Neural progenitor cell (in vitro differentiated cells): Measurements from ENCODE around the gene CALN1. TPM values are rescaled to one million over a fixed set of nuclear protein-coding genes. Genes with fewer than 3 reads are reported as not detected.

Experiments used
- DNase-seq: peaks from one replicate; pipeline ENCODE4 v3.0.0-alpha.2; 2016; ENCODE audit warnings: low spot score
- H2AFZ ChIP-seq: fragments of 200-600 bp; sonication (generic); replicated peaks from 2 replicates; pipeline ENCODE4 v1.6.1; 2016; ENCODE audit warnings: antibody characterized with exemption
- H3F3A ChIP-seq: fragments of 200-600 bp; sonication (generic); 2 replicates; pipeline ENCODE4 v1.6.1; 2016; ENCODE audit warnings: antibody characterized with exemption, low read depth
- H3K27ac ChIP-seq: fragments of 200-600 bp; sonication (generic); 2 replicates; pipeline ENCODE4 v1.5.1; 2016; ENCODE audit warnings: mild to moderate bottlenecking
- H3K27me3 ChIP-seq: fragments of 200-600 bp; sonication (generic); 2 replicates; pipeline ENCODE4 v1.6.1; 2016; ENCODE audit warnings: mild to moderate bottlenecking, moderate library complexity
- H3K36me3 ChIP-seq: fragments of 200-600 bp; sonication (generic); 2 replicates; pipeline ENCODE4 v1.5.1; 2016
- H3K4me1 ChIP-seq: fragments of 200-600 bp; sonication (generic); 2 replicates; pipeline ENCODE4 v1.6.1; 2016; ENCODE audit warnings: mixed run types
- H3K4me2 ChIP-seq: fragments of 200-600 bp; sonication (generic); 2 replicates; pipeline ENCODE4 v1.6.1; 2016
- H3K4me3 ChIP-seq: fragments of 200-600 bp; sonication (generic); 2 replicates; pipeline ENCODE4 v1.5.1; 2016
- H3K79me2 ChIP-seq: fragments of 200-600 bp; sonication (generic); 2 replicates; pipeline ENCODE4 v1.6.1; 2016; ENCODE audit warnings: low read depth
- H3K9ac ChIP-seq: fragments of 200-600 bp; sonication (generic); 2 replicates; pipeline ENCODE4 v1.6.1; 2016
- H3K9me3 ChIP-seq: fragments of 200-600 bp; sonication (generic); 2 replicates; pipeline ENCODE4 v1.5.1; 2016; ENCODE audit warnings: low read depth
- H4K20me1 ChIP-seq: fragments of 200-600 bp; sonication (generic); 2 replicates; pipeline ENCODE4 v1.6.1; 2016; ENCODE audit warnings: low read depth
- H3K27ac Mint-ChIP-seq: 3 replicates; pipeline ENCODE4 v1.8.0; 2021; ENCODE audit warnings: mixed read lengths
- H3K27me3 Mint-ChIP-seq: 2 replicates; pipeline ENCODE4 v1.8.0; 2022; ENCODE audit warnings: low read depth, mild to moderate bottlenecking, inconsistent platforms, moderate library complexity, mixed read lengths; ENCODE audit not compliant: insufficient read depth
- H3K36me3 Mint-ChIP-seq: 3 replicates; pipeline ENCODE4 v1.8.0; 2021; ENCODE audit warnings: mixed read lengths
- H3K4me1 Mint-ChIP-seq: 3 replicates; pipeline ENCODE4 v1.8.0; 2021; ENCODE audit warnings: mixed read lengths
- H3K4me3 Mint-ChIP-seq: 3 replicates; pipeline ENCODE4 v1.8.0; 2021; ENCODE audit warnings: mild to moderate bottlenecking, moderate library complexity, mixed read lengths
- H3K9me3 Mint-ChIP-seq: 3 replicates; pipeline ENCODE4 v1.8.0; 2020; ENCODE audit warnings: mixed read lengths
- CTCF ChIP-seq: fragments of 200-600 bp; sonication (generic); IDR thresholded peaks from 2 replicates; pipeline ENCODE4 v1.5.1; 2017; ENCODE audit warnings: antibody characterized with exemption, mild to moderate bottlenecking
- EZH2 ChIP-seq: fragments of 200-600 bp; sonication (generic); IDR thresholded peaks from 2 replicates; pipeline ENCODE4 v1.6.1; 2017; ENCODE audit warnings: antibody characterized with exemption, mild to moderate bottlenecking, moderate library complexity
- EZH2phosphoT487 ChIP-seq: fragments of 200-600 bp; sonication (generic); IDR thresholded peaks from 2 replicates; pipeline ENCODE4 v1.6.1; 2017; ENCODE audit warnings: antibody characterized with exemption
- total RNA-seq: library from RNA; depleted of rRNA; stranded (reverse); fragments of >200 nt; gene quantifications from 2 replicates; pipeline ENCODE4 v1.2.3, GENCODE V29; 2015; ENCODE audit warnings: low replicate concordance

Gene CALN1
- total RNA-seq, 1 donor from 2014 or later = 3.1 TPM

GRCh38 chr7:71912476-71912875, 499.7 kb downstream of the CALN1 start:
- no peak for TF ChIP-seq EZH2
- TF ChIP-seq CTCF = no peak
- TF ChIP-seq EZH2phosphoT487 = no peak
- Histone ChIP-seq H3K4me1 (peaks cover 13% of the 10 kb centered on the region), H4K20me1 (no peaks in the 10 kb centered on the region), H3K4me3 (no peak overlapping the region), H3K4me2 (no peak overlapping the region), H3F3A (peaks cover 21% of the 10 kb centered on the region), H3K27me3 (no peaks in the 10 kb centered on the region), H3K79me2 (no peaks in the 10 kb centered on the region), H3K36me3 (no peaks in the 10 kb centered on the region), H3K9ac (no peak overlapping the region), H3K9me3 (no peaks in the 10 kb centered on the region), H2AFZ (no peak overlapping the region), H3K27ac (no peak overlapping the region)
- H3K4me1 Mint-ChIP-seq = peaks cover 12% of the 10 kb centered on the region
- H3K27me3 Mint-ChIP-seq = peaks cover 10% of the 10 kb centered on the region
- DNase-seq = no peak
- no peak overlapping the region for H3K27ac Mint-ChIP-seq
- no peak overlapping the region for H3K4me3 Mint-ChIP-seq
- H3K36me3 Mint-ChIP-seq = no peaks in the 10 kb centered on the region
- H3K9me3 Mint-ChIP-seq = peaks cover 28% of the 10 kb centered on the region

- no peaks in the 10 kb centered on the region for H3K36me3 Mint-ChIP-seq
- no peak overlapping the region for H3K27ac Mint-ChIP-seq
- H3K36me3 ChIP-seq = no peaks in the 10 kb centered on the region
- no peaks in the 10 kb centered on the region for H3K9me3 ChIP-seq
- peaks cover 4% of the 10 kb centered on the region for H3K4me1 ChIP-seq
- H3K9me3 Mint-ChIP-seq = peaks cover 25% of the 10 kb centered on the region
- H3K27me3 ChIP-seq = no peaks in the 10 kb centered on the region
- H2AFZ ChIP-seq = no peak overlapping the region
- no peaks in the 10 kb centered on the region for H3K79me2 ChIP-seq
- H3K27me3 Mint-ChIP-seq = peaks cover 6% of the 10 kb centered on the region
- no peak overlapping the region for H3K27ac ChIP-seq
- H3K4me1 Mint-ChIP-seq = peaks cover 10% of the 10 kb centered on the region
- DNase-seq = no peak
- H3K4me3 ChIP-seq = no peak overlapping the region
- TF ChIP-seq CTCF = no peak
- no peak for TF ChIP-seq EZH2
- TF ChIP-seq EZH2phosphoT487 = no peak
- no peak overlapping the region for H3K4me2 ChIP-seq
- peaks cover 18% of the 10 kb centered on the region for H3F3A ChIP-seq
- H4K20me1 ChIP-seq = no peaks in the 10 kb centered on the region
- no peak overlapping the region for H3K4me3 Mint-ChIP-seq
- H3K9ac ChIP-seq = no peak overlapping the region
Measured at GRCh38 chr7:71911051-71911450, 501.1 kb downstream of the CALN1 start.

- TF ChIP-seq EZH2phosphoT487 (no peak), EZH2 (no peak), CTCF (no peak)
- Mint-ChIP-seq H3K4me3 (no peak overlapping the region), H3K36me3 (no peaks in the 10 kb centered on the region), H3K4me1 (no peaks in the 10 kb centered on the region), H3K9me3 (peaks cover 9% of the 10 kb centered on the region), H3K27ac (no peak overlapping the region), H3K27me3 (no peaks in the 10 kb centered on the region)
- no peak overlapping the region for H3K4me3 ChIP-seq
- no peaks in the 10 kb centered on the region for H3F3A ChIP-seq
- no peak overlapping the region for H3K9ac ChIP-seq
- H3K27me3 ChIP-seq = no peaks in the 10 kb centered on the region
- H3K4me1 ChIP-seq = no peaks in the 10 kb centered on the region
- DNase-seq = no peak
- no peak overlapping the region for H3K27ac ChIP-seq
- H4K20me1 ChIP-seq = no peaks in the 10 kb centered on the region
- H2AFZ ChIP-seq = no peak overlapping the region
- no peaks in the 10 kb centered on the region for H3K79me2 ChIP-seq
- H3K4me2 ChIP-seq = no peak overlapping the region
- no peaks in the 10 kb centered on the region for H3K36me3 ChIP-seq
- no peaks in the 10 kb centered on the region for H3K9me3 ChIP-seq
Measured at GRCh38 chr7:71905821-71906220, 506.3 kb downstream of the CALN1 start.
